GM12892 (cell line): ENCODE measurements around the gene PLD6.

Experiments used
- POLR2A ChIP-seq: IDR thresholded peaks from 2 replicates; pipeline ENCODE4 v1.6.1; 2011; ENCODE audit warnings: low read depth, low read length, control low read depth
- POLR2AphosphoS5 ChIP-seq: IDR thresholded peaks from 2 replicates; pipeline ENCODE4 v1.6.1; 2011; ENCODE audit warnings: low read depth, low read length, control low read depth
- TAF1 ChIP-seq: IDR thresholded peaks from 2 replicates; pipeline ENCODE4 v1.6.1; 2011; ENCODE audit warnings: low read depth, mild to moderate bottlenecking, control low read depth, low read length, borderline replicate concordance

GRCh38 chr17:17235212-17236174, 29.4 kb upstream of the PLD6 start:
- no peak for TF ChIP-seq POLR2AphosphoS5
- TF ChIP-seq POLR2A: no peak
- no peak for TF ChIP-seq TAF1
